HG02763 (cell line): ENCODE data around the gene HBG1.

ENCODE experiments used
- ATAC-seq: cut with Tn5 transposase; IDR thresholded peaks from one replicate; pipeline ENCODE4 v1.9.1; 2021; ENCODE audit warnings: mild to moderate bottlenecking, moderate library complexity; ENCODE audit not compliant: unreplicated experiment

Gene HBG1

GRCh38 chr11:5228124-5228523 lies 21.5 kb downstream of the HBG1 start:
- ATAC-seq, result no peak

GRCh38 chr11:5227681-5228080 lies 22.0 kb downstream of the HBG1 start:
- ATAC-seq, result no peak

GRCh38 chr11:5226732-5227310 lies 22.8 kb downstream of the HBG1 start, which contains the start of gene HBB:
Gene HBB, minus strand, starts transcription at chr11:5227071. Its CDS starts 50 bp downstream, at chr11:5227021.
- no peak for ATAC-seq

- ATAC-seq, result no peak
These were observed 24.2 kb downstream of the HBG1 start for GRCh38 chr11:5225480-5225871.

GRCh38 chr11:5224538-5225479 lies 24.8 kb downstream of the HBG1 start:
- no peak for ATAC-seq

- ATAC-seq, result no peak
These were observed 26.0 kb downstream of the HBG1 start for GRCh38 chr11:5223686-5224085.

GRCh38 chr11:5223146-5223545 lies 26.5 kb downstream of the HBG1 start:
- ATAC-seq, result no peak

- no peak for ATAC-seq
These were observed 39.2 kb downstream of the HBG1 start for GRCh38 chr11:5210376-5210885.

GRCh38 chr11:5204787-5205186 lies 44.9 kb downstream of the HBG1 start:
- peak; percentile 76 for ATAC-seq

- no peak for ATAC-seq
These were observed 46.3 kb downstream of the HBG1 start for GRCh38 chr11:5203366-5203765.

GRCh38 chr11:5200582-5200981 lies 49.1 kb downstream of the HBG1 start, which contains the start of gene OR51V1:
Gene OR51V1, minus strand, starts transcription at chr11:5200682. Its CDS starts 0 bp downstream, at chr11:5200682.
- ATAC-seq, result no peak

- ATAC-seq, result no peak
These were observed 51.4 kb downstream of the HBG1 start for GRCh38 chr11:5198285-5198684.
